ENCODE measurements around the gene KDR. TPM values are rescaled to one million over a fixed set of nuclear protein-coding genes. Genes with fewer than 3 reads are reported as not detected.

KDR gene
- total RNA-seq, 1 donor from 2014 or later = 1.6 TPM

GRCh38 chr4:55127521-55127920 is 2.1 kb upstream of the KDR start:
- Histone ChIP-seq H3K27me3 (ENCODE audit: control insufficient read depth, insufficient read depth, low read length) (peaks cover 21% of the 10 kb centered on the region), H3K4me3 (ENCODE audit: low read depth, low read length) (no peak overlapping the region), H3K36me3 (ENCODE audit: control insufficient read depth, insufficient read depth, low read length) (no peaks in the 10 kb centered on the region)
- no peak for TF ChIP-seq CTCF (IDR thresholded peaks at IDR 0.05; ENCODE audit: insufficient read depth, low read length, poor library complexity, severe bottlenecking)
- DNase-seq (ENCODE audit: low read depth) = no peak

- Histone ChIP-seq H3K27me3 (ENCODE audit: control insufficient read depth, insufficient read depth, low read length) (peaks cover 21% of the 10 kb centered on the region), H3K36me3 (ENCODE audit: control insufficient read depth, insufficient read depth, low read length) (no peaks in the 10 kb centered on the region), H3K4me3 (ENCODE audit: low read depth, low read length) (no peak overlapping the region)
- DNase-seq (ENCODE audit: low read depth) = no peak
- TF ChIP-seq CTCF (IDR thresholded peaks at IDR 0.05; ENCODE audit: insufficient read depth, low read length, poor library complexity, severe bottlenecking) = no peak
Measured at GRCh38 chr4:55127053-55127452, 1.7 kb upstream of the KDR start.

GRCh38 chr4:55125763-55126541 is 557 bp upstream of the KDR start:
- no peaks in the 10 kb centered on the region for H3K36me3 ChIP-seq (ENCODE audit: control insufficient read depth, insufficient read depth, low read length)
- peaks cover 21% of the 10 kb centered on the region for H3K27me3 ChIP-seq (ENCODE audit: control insufficient read depth, insufficient read depth, low read length)
- TF ChIP-seq CTCF (IDR thresholded peaks at IDR 0.05; ENCODE audit: insufficient read depth, low read length, poor library complexity, severe bottlenecking) = no peak
- DNase-seq (ENCODE audit: low read depth) = no peak
- peak overlapping the region; percentile 41 for H3K4me3 ChIP-seq (ENCODE audit: low read depth, low read length)

- Histone ChIP-seq H3K27me3 (ENCODE audit: control insufficient read depth, insufficient read depth, low read length) (peaks cover 21% of the 10 kb centered on the region), H3K4me3 (ENCODE audit: low read depth, low read length) (peak overlapping the region; percentile 41), H3K36me3 (ENCODE audit: control insufficient read depth, insufficient read depth, low read length) (no peaks in the 10 kb centered on the region)
- DNase-seq (ENCODE audit: low read depth) = no peak
- no peak for TF ChIP-seq CTCF (IDR thresholded peaks at IDR 0.05; ENCODE audit: insufficient read depth, low read length, poor library complexity, severe bottlenecking)
Measured at GRCh38 chr4:55124322-55125076, 896 bp downstream of the KDR start.

- Histone ChIP-seq H3K36me3 (ENCODE audit: control insufficient read depth, insufficient read depth, low read length) (no peaks in the 10 kb centered on the region), H3K4me3 (ENCODE audit: low read depth, low read length) (no peak overlapping the region), H3K27me3 (ENCODE audit: control insufficient read depth, insufficient read depth, low read length) (peaks cover 21% of the 10 kb centered on the region)
- no peak for TF ChIP-seq CTCF (IDR thresholded peaks at IDR 0.05; ENCODE audit: insufficient read depth, low read length, poor library complexity, severe bottlenecking)
- no peak for DNase-seq (ENCODE audit: low read depth)
Measured at GRCh38 chr4:55123791-55124190, 1.6 kb downstream of the KDR start.
